Measurements from ENCODE around the gene SSTR4.

The SSTR4 gene

DNA sequence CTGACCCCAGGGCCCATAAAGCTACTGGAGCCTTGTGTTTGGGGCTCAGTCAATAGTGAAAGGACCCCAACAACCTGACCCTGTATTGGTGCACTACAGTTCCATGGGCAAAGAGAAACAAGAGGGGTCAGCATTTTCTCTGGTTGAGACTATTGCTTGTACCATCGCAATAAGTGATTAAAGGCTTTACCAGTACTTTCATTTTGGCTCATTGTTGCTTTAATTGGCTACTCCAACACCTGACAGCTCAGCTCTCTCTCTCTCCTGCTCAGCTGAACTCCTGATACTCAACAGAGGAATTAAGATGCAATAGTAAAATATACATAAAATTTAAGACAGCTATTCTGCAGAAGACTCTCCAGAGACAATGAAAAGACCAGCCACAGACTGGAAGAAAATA is 33.2 kb downstream of the SSTR4 start:
- DNase-seq = no peak

- DNase-seq = no peak
Observed at GRCh38 chr20:23069108-23069507, 34.0 kb downstream of the SSTR4 start.

DNA sequence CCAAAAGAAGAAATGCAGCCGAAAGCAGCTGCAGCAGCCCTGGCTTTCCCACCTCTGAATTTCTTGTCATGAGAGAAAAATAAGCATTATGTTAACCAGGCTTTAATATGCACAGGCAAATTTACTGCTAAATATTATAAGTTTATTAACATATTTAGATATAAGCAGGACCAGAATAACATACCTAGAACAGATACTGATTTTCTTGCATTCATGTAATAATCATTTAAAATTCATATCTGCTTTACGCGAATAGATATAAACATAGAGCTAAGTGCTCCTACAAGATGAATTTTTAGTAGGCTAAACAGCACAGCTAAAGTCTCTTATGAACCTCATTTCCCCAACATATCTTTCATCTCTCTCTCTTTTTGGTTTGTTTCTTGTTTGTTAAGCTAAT is 36.3 kb downstream of the SSTR4 start:
- no peak for DNase-seq

GRCh38 chr20:23071996-23072395 is 36.9 kb downstream of the SSTR4 start:
- DNase-seq = no peak

DNA sequence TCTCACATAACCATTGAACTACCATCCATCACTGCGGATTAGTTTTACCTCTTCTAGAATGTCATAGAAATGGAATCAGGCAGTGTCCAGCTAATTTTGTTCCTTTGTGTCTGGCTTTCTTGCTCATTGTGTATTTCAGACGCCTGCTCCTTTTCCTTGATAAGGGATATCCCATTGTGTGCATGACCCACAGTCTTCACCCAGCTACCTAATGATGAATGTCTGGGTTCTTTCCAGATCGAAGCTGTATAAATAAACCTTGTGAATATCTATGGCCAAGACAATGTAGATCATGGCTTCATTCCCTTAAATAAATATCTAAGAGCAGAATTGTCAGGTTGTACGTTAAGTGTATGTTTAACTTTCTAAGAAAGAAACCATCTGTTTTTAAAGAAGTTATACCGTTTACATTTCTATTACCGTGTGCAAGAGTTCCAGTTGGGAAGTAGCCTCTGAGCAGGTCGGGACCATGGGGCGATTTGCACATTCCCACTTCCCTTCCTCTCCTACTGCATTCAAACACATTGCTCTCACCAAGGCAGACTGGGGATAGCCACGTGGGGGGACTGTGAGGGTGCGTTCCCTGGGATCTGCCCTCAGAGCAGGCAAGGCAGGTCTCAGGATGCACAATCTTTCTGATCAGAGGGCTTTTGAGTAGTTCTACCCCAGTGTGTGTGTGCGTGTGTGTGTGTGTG is 37.9 kb downstream of the SSTR4 start:
- DNase-seq = no peak

GRCh38 chr20:23074052-23074451 is 38.9 kb downstream of the SSTR4 start:
- no peak for DNase-seq

- no peak for DNase-seq
Observed at GRCh38 chr20:23077277-23077676, 42.2 kb downstream of the SSTR4 start.

- DNase-seq = no peak
Observed at GRCh38 chr20:23078351-23079015, 43.4 kb downstream of the SSTR4 start.

GRCh38 chr20:23079016-23079351 is 43.9 kb downstream of the SSTR4 start:
- DNase-seq = no peak

DNA sequence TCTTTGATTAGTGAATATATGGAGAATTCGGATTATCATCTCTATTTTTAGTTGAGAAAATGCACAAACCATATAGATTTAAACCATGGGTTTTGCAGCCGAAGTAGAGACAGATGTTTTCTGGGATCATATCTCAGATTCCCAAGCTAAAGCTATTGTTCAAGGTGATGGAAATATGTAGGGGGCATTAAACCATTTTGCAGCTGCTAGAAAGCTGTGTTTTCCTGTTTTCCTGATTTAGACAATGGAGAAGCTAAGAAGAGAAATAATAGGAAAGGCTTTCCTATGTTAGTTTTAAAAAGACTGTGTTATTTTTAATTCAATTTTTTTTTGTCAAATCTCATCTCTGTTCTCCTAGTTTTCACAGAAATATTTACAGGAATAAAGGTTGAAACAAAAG is 44.8 kb downstream of the SSTR4 start:
- no peak for DNase-seq

DNA sequence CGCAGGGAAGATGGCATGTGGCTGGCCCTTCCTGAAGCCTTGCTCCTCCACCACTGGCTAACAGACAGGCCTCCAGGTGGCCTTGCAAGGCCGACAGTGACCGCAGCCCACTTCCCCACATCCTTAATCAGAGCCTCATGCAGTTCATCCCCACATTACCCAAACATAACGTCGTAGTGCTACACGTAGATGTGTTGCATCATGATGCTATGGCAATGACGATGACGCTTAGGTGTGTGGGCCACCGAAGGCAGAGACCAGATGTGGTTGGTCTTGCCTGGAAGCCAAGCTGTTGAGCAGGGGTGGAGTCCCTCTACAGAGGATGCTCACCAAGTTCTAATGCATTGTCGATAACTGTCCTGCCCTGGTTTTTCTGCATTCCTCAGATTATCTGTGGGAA is 45.4 kb downstream of the SSTR4 start:
- no peak for DNase-seq

DNA sequence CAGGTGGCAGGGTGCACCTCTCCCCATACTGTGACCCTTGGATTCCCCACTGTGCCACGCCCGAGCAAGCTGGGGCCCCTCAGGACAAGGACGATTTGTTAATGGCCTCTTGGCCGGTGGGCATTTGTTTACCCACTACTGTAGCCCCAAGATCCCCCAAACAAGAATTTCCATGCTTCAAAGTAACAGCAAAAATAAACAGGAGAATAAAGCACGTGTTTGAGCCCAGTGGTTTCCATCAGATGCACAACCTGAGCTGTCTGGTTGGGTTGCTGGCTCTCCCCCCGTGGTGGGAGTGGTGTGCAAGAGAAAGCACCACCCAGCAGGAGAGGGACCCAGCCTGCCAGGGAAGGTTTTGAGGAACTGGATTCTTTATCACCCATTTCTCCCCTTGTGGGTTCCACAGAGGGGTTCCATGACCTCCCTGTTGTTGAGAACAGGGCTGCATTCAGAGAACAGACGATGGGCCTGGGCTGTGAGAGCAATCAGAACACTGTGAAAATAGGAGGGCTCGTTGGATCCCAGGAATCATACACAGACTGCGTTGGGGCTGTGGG is 46.2 kb downstream of the SSTR4 start:
- DNase-seq = no peak

GRCh38 chr20:23082846-23083552 is 47.9 kb downstream of the SSTR4 start:
- DNase-seq = no peak

DNA sequence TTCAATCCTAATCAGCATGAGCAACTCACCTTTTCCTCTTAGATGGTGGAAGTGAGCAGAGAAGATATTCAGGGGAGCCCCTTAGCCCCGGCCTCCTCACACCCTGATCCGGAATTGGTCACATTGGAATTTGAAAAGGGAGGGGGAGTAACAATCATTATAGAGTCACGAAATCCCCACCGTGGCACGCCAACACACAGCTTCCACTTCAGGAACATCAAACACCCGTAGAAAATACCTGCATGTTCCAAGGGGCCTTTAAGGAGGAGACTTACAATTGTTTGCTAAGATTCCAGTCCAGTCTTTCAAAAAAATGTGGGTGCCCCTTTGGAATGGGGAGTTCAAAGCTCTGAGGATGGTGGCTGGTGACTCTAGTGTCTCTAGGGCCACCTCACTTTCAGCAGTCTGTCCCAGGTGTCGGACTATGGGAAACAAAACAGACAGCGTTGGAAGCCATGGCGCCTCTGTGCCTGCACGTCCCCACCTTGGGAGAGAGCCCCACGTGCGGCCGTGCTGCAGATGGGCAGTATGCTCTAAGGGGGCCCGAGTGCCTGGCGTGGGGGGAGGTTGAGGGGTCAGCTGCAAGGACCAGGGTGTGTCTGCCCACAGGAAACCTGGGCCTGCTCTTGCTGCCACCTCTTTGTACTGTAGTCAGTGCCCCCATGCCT is 48.6 kb downstream of the SSTR4 start:
- DNase-seq = no peak

DNA sequence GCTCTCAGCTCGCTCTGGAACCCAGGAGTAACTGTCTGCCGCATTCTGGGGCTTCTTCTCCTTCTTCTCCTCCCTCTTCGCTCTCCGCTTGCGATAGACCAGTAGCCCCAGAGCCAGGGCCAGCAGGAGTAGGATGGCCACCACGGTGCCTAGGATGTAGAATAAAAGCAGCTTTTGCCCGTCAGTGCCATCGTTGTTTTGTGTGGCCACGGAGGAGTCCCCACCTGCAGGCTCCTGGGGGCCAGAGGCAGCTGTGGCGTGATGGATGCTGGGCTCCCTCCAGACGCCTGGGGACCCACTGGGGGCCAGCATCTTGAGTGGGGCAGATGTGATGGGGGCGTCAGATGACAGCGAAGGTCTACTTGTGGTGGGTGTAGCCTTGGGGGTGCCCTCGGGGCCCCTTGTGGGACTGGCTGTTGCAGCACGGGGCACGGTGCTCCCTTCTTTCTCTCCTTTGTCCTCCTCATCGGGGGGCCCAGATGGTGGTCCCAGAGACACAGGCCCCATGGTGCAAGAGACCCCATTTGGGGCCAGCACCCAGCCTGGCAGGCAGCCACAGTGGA is 49.3 kb downstream of the SSTR4 start:
- no peak for DNase-seq

GRCh38 chr20:23084845-23085365 is 49.8 kb downstream of the SSTR4 start:
- DNase-seq = no peak

GRCh38 chr20:23085436-23086055 is 50.4 kb downstream of the SSTR4 start:
- no peak for DNase-seq

DNA sequence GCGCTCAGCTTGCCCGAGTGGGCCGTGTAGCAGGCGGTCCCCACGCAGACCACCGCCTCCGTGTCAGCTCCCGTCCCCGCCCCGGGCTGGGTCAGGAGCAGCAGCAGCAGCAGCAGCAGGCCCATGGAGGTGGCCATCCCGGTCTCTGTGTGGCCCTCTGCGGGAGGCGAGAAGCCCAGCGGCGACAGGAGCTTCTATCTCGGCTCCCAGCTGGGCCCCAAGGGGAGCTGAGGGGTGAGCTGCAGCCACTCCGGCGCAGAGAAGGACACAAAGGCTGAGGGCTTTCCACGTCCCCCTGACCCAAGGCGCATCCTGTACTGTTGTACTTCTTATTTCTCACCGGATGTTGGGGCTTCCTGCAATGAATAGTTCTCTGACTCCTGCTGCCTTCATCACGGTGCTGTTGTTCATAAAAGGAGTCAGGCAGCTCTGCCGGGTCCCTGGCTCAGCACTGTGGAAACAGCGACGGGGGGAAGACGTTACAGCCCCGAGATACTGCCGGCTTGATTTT is 51.0 kb downstream of the SSTR4 start, which contains the start of gene CD93:
Gene CD93, minus strand, starts transcription at position 269 of the 511 bp plus-strand sequence. Its CDS starts 132 bp downstream, at position 137.
- DNase-seq = no peak

- DNase-seq = no peak
Observed at GRCh38 chr20:23086931-23087411, 51.9 kb downstream of the SSTR4 start.

DNA sequence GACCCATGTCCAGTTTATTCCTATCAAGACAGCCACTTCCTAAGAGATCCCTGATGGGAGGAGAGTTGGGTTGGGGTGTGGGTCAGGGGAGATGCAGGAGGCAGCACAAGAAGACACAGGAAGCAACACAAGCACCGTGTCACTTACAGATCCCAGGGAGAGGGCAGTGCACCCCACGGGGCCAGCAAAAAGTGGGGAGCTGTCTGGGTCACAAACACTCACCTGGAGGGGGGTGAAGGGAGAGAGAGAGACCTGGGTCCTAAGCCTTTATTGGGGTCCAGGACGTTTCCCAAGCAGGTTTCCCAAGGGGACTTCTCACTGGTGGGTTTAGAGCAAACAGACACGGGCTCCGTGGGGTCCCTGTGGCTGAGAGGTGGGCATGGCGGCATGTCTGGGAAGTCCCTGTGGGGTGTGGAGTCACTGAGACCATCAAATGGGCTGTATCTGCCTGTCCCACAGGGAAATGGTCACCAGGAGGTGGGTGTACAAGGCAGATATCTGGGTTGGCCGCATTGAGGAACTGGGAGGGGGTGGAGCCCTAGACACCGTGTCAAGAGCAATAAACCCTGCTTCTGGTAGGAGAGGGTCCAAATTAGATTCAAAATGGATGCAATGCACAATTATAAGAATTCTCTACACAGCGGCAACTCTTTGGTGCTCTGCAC is 52.6 kb downstream of the SSTR4 start:
- no peak for DNase-seq

Data from NCI-H2171 (cell line).